GM12878 (cell line): ENCODE measurements around the gene KCNMB2. TPM values are rescaled to one million over a fixed set of nuclear protein-coding genes. Genes with fewer than 3 reads are reported as not detected.
A peak's percentile ranks its signal among the peaks of the same experiment; 100 is the strongest.

Experiments
- BCL11A ChIP-seq: IDR thresholded peaks from 2 replicates; pipeline ENCODE4 v1.6.1; 2011; ENCODE audit warnings: low read depth, low read length
- FOS ChIP-seq: IDR thresholded peaks from 3 replicates; pipeline ENCODE4 v1.6.1; 2011; ENCODE audit warnings: borderline replicate concordance; ENCODE audit not compliant: insufficient read length; ENCODE audit errors: extremely low read depth
- HDGF ChIP-seq: fragments of 450-650 bp; IDR thresholded peaks from 2 replicates; pipeline ENCODE4 v1.6.1; 2016; ENCODE audit warnings: antibody characterized with exemption
- IRF3 ChIP-seq: fragments of 450-650 bp; IDR thresholded peaks from 2 replicates; pipeline ENCODE4 v1.6.1; 2014; ENCODE audit warnings: mild to moderate bottlenecking
- MTA3 ChIP-seq: IDR thresholded peaks from 2 replicates; pipeline ENCODE4 v1.6.1; 2012; ENCODE audit warnings: low read length, inconsistent platforms, borderline replicate concordance
- MYB ChIP-seq: fragments of 150-350 bp; IDR thresholded peaks from 2 replicates; pipeline ENCODE4 v1.6.1; 2014; ENCODE audit warnings: mild to moderate bottlenecking, low read depth, low read length, borderline replicate concordance
- NFYB ChIP-seq: IDR thresholded peaks from 2 replicates; pipeline ENCODE4 v1.6.1; 2011; ENCODE audit warnings: low read depth, mild to moderate bottlenecking, low read length, improper control_type of control experiment, moderate library complexity; ENCODE audit not compliant: insufficient read depth
- NRF1 ChIP-seq: conservative IDR thresholded peaks from 2 replicates; pipeline ENCODE4 v1.6.1; 2011; ENCODE audit warnings: mild to moderate bottlenecking, low read depth, low read length, improper control_type of control experiment
- RELB ChIP-seq: fragments of 450-650 bp; IDR thresholded peaks from 2 replicates; pipeline ENCODE4 v1.6.1; 2017; ENCODE audit warnings: low read depth, mild to moderate bottlenecking, moderate library complexity
- SMAD5 ChIP-seq: IDR thresholded peaks from 2 replicates; pipeline ENCODE4 v1.6.1; 2016; ENCODE audit warnings: antibody characterized with exemption, low read depth
- SP1 ChIP-seq: IDR thresholded peaks from one replicate; pipeline ENCODE4 v1.6.1; 2011; ENCODE audit warnings: low read depth, low read length
- SREBF1 ChIP-seq: IDR thresholded peaks from 2 replicates; pipeline ENCODE4 v1.6.1; 2012; ENCODE audit warnings: mild to moderate bottlenecking, low read length
- SREBF2 ChIP-seq: IDR thresholded peaks from 2 replicates; pipeline ENCODE4 v1.6.1; 2012; ENCODE audit warnings: mild to moderate bottlenecking, low read length
- ZBTB33 ChIP-seq: fragments of 450-650 bp; IDR thresholded peaks from 2 replicates; pipeline ENCODE4 v1.6.1; 2017; ENCODE audit warnings: mild to moderate bottlenecking
- ZNF274 ChIP-seq: IDR thresholded peaks from one replicate; pipeline ENCODE4 v1.8.0; 2011; ENCODE audit not compliant: insufficient read length, insufficient read depth
- ZNF592 ChIP-seq: fragments of 450-650 bp; IDR thresholded peaks from 2 replicates; pipeline ENCODE4 v1.6.1; 2017; ENCODE audit warnings: mild to moderate bottlenecking, moderate library complexity
- ZNF687 ChIP-seq: fragments of 450-650 bp; IDR thresholded peaks from 2 replicates; pipeline ENCODE4 v1.6.1; 2017; ENCODE audit warnings: mild to moderate bottlenecking, moderate library complexity
- polyA plus RNA-seq, 11 experiments: library from polyadenylated mRNA; depleted of rRNA in 4 of 11; unstranded in 6 of 11; stranded (reverse) in 5 of 11; fragments of >200 nt; fragmentation: Nextera tagmentation in 4 of 11; fragmentation: Illumina TruSeq in 1 of 11; extraction: Ambion mirVana in 4 of 11; extraction: Trizol in 1 of 11; gene quantifications; 1 replicate in 1 of 11; 2 replicates in 10 of 11; pipeline versions ENCODE4 v1.2.1 to v1.2.3, GENCODE V29; 2011 to 2016; ENCODE audit warnings: inconsistent platforms in 2 of 11, missing spikeins in 2 of 11, low read depth in 1 of 11
- total RNA-seq, 4 experiments: library from RNA; depleted of rRNA in 3 of 4; stranded (reverse); fragments of >200 nt in 3 of 4; fragmentation: Illumina TruSeq in 1 of 4; extraction: Trizol in 1 of 4; gene quantifications; 2 replicates each; pipeline versions ENCODE4 v1.2.1 to v1.2.3, GENCODE V29; 2013 to 2021

Gene KCNMB2
- total and polyA plus RNA-seq, 10 of the 15 experiments (the other 5 are each of a cell fraction or from before 2014, with no cell fraction given): 0.22 to 18.8 (median 11.0) TPM

- TF ChIP-seq RELB (0 out of 2 replicates have a peak, but pooled peaks have one; percentile 50), NRF1 (no peak), SREBF1 (no peak), NFYB (no peak), BCL11A (peak; percentile 80; the same call in 1 of the 2 replicates), IRF3 (no peak), ZNF274 (no peak), MTA3 (peak; percentile 95), ZNF592 (peak; percentile 66), ZBTB33 (no peak), HDGF (no peak), ZNF687 (peak; percentile 94), MYB (no peak), SREBF2 (no peak), SMAD5 (peak; percentile 82), SP1 (no peak), FOS (no peak)
Observed at GRCh38 chr3:178518660-178519396, 17.4 kb upstream of the KCNMB2 start (continued).
